Nucleus accumbens (tissue), 56 donors: ENCODE results near the gene PARD3B.
"Not testable (repeated sequence)": the region's sequence is repeated elsewhere in the genome, so short reads cannot be mapped to it uniquely, and the experiment has no call there.

Experiments used
- DNase-seq, 56 donors: peaks; one replicate each; lab custom pipeline; 2025; lab: John Stamatoyannopoulos, UW

The PARD3B gene

DNA sequence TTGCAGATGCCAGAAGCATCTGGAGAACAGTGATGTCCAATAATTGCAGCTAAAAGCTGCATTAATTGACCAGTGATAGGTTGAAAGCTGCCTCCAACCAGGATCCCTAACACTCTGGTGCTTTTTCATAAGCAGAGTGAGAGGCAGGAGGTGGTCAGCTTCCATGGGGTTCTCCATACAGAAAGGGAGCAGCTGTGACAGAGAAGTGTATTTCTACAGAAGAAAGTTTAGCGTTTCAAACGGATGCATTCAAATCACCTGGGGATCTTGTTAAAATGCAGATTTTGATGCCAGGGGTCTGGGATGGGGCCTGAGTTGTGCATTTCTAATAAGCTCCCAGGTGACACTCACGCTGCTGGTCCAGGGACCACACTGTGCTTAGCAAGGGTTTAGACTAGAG lies 920.5 kb downstream of the PARD3B start:
- no peak for DNase-seq

DNA sequence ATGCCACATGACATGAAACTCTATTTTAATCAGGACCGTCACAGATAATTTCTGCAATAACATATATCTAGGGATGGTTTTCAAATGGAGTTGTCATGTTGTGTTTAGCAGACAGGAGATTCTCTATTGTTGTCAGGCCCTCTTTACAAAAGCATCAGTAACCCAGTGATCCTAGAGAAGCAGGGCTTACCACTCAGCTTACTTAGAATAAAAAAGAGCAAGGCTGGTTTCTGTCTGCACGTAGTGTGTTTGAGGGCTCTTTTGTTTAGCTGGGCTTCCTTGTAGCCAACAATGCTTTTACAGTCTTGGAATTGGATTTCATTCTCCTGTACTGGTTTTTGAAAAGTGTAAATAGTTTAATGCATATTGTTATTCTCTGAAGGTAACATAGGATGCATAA lies 926.5 kb downstream of the PARD3B start:
- no peak for DNase-seq

DNA sequence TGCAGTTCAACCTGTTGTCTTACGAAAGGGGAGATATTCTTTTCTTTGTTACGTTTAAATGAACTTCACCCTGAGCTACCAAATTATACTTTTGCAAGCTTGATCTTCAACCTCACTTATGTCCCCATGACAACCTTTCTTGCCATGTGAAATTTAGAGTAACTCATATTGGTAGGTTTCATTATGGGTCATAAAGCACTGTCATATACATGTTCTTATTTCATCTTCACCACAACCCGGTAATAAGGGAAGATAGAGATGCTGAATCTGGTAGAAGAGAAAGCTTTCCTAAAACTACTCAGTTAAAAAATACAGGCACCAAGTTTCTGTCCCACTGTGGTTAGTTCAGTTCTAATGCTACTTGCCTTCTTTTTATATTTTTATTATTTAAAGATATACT lies 928.5 kb downstream of the PARD3B start:
- no peak for DNase-seq

DNA sequence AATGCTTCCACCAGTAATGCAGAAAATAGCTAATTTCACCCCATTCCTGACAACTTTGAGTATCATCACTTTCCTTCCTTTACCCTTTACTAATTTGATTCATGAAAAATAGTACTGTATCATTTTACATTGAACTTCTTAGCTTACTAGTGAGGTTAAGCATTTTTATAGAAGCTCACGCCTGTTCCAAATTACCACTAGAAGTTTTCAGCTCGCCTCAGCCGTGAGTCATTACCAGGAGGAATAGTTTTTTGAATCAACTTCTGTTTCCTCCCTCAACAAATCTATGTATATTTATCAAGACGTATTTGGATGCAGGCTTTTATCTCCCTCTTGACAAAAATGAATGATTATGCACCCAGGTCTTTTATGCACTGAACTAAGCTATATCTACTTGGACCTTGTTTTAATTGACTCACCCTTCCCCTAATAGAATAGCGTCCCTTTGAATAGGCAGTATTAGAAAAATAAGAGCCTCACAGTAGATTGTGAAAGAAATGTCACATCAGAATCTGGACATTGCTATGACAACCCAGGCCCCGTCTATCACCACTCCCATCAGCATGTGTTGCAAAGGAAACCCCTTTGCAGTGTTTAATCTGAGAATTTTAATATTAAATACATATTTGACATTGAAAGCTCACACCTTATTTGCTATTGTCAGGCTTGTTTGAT lies 929.6 kb downstream of the PARD3B start:
- no peak for DNase-seq

DNA sequence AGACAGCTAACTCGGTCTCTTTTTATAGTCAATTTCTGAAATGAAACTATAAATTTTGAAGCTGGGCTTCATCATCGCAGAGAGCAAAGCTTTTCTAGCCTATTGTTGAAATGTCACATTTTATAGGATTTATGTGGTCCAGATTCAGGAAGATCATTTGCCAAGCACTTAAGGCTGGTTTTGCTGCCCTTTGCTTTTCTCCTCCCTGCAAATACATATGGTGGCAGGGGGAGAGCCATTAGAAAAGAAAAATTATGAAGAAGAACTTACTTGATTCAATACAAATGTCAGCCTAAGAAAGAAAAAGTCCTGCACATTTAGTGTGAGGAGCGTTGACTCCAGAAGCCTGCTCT lies 930.1 kb downstream of the PARD3B start:
- no peak for DNase-seq

DNA sequence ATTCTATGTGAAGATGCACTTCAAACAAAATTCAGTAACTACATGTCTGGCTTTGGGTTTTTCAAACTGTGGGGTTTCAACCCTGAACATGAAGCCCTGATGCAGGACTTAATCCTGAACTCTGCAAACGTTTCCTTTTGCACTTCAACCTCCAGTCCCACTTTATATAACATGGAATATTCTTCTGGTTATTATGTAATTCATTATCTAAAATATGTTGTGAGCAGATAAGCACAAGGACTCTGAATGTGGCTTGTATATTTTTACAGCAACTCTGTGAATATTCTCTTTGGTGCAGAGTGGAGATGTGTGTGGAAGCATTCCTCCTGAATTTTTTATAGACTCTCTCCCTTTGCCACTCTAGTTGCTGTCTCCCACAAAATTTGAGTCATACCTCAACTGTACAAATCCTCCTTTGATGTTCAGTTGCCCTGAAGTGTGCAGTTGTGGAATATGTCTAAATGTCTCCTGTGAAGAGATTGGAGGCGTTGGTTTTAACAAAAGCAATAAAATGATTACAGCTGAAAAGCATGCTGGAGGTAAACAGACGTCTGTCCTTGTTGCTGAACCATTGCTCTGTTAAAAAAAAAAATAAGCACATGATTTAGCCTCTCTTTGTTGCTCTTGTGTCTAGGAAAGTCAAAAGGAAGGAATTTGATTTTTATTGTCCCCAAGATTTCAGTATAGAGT lies 931.9 kb downstream of the PARD3B start:
- DNase-seq, result no peak

DNA sequence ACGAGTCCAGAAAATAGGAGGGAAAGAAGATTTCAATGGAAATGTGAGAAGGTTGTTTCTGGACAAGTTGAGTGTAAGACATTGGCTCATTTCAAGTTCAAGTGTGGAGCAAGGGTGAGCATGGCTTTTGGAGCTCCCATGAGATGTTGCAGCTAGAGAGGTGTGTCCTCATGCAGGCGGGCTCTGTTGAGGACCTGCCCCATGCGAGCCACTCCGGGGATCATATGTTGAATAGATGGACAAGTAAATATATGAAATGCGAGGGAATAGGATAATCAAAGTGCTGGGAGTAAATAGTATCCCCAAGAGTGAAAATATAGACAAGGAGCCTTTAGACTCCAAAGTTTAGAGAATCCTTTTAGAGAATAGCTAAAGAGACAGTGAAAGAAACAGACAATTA lies 936.6 kb downstream of the PARD3B start:
- DNase-seq, result no peak

DNA sequence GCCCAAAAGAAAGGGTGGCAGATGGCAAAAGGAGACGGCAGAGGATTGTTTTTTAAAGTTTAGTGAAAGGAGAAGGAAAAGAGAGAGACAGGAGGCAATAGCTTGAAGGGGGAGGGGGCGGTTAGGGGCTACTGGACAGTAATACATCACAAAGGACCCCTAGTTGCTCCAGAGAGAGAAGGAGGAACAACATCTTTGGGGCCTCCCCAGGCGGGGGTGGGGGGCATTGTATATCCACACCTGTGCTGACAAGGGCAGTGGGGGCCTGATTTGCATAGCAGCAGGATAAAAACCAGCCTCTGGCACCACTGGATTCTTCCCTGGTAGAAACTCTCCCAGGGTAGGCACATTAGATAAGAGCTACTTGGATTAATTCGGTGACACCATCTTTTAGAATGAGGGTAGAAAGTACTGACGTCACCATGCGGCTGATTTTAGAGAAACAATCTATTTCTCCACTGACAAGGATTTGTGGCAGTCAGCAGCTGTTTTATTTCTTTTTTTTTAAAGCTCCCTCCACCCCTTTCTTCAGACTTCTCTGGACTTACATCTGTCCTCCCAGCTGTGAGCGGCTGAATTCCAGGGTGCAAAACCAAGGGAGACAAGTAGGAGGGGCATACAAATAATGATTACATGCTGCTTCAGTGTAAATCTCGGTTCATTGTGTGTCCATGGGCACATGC lies 937.3 kb downstream of the PARD3B start:
- no peak for DNase-seq

DNA sequence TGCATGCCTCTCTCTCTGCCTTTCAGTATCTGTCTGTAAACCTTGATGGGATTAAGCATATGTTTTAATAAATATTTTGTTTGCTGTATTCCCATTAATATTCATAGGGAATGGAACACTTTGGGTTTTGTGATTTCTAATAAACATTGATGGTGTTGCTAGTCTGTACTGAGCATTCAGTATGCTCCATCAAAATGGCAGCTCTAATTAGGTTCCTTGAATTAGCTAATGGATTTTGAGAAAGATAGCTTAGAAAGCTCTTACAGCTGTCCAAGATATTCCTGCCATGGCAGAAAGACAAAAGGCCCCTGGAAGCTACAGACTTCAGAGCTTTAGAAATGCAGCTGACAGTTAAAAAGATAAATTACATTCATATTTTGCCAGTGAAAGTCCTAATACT lies 937.8 kb downstream of the PARD3B start:
- DNase-seq, result no peak

DNA sequence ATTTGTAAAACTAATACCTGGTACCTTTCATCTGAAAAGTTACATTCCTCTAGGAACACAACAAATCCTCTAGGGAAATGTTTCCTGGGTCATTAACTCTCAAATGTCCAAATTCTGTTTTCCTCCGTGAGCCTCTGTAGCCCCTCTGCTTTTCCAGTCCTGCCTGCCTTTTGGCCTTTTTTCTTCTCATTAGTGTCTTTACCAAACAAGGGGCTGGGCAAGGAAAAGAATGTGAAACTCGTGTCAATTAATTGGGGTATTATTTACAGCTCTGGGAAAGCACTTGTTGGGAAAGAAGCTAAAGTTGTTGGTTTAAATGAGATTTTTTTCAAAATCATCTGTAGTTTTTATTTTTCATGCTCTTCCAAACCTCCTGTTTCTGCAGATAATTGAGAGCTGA lies 938.9 kb downstream of the PARD3B start:
- DNase-seq, result no peak

DNA sequence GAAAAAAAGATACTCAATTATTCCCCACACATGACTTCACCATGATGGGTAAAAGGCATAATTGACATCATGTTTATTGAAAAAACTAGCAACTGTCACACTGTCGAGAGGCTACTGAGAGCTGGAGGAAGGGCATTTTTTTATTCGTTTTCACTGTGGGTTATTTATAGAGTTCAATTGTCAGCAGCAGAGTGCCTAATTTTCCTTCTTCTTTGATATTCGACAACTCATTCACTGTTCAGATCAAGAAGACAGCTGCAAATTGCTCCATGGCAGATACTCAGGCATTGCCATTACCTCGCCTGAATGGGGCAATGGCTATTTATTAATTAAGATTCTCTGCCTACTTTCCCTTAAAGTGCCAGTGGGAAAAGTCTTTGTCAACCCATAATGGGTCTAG lies 939.5 kb downstream of the PARD3B start:
- no peak for DNase-seq

DNA sequence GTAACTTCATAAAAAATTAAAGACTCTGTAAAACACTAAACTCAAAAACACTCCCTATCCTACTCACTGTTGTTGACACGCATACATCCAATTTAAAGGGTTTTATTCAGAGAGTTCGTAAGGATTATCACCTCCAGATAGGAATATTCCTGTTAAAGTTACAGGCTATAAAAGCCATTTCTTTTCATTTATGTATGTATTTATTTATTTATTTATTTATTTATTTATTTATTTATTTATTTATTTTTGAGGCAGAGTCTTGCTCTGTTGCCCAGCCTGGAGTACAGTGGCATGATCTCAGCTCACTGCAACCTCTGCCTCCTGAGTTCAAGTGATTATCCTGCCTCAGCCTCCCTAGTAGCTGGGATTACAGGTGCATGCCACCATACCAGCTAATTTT lies 948.3 kb downstream of the PARD3B start:
- not testable (repeated sequence) for DNase-seq

DNA sequence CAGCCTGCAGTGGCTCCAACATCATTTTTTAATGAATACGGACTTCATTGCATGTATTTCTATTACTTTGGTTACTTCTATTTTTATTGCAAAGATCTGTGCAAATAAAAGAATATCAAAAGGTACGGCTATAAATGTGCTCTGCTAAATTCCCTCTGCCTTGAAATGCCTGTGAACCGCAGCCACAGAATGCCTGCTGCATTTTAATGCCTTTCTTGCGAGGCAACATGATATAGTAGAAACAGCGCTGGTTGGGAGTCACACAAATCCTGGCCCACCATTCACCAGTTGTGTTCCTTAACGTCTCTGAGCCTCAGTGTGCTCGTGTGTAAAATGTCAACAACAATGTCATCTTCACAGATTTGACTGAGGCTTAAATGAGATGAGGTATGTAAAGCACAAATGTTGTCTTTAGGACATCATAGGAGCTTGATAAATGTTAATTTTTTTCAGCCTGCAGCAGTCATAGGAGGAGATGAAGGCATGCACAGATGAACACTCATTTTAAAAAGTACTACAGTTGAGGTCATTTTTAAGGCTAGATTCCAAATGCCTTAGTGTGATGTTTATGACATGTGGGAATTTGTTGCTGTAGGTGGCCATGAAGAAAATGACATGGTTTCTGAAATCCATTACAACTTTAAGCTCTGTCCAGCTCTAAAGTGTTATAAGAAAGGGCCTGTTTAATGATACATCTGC lies 949.4 kb downstream of the PARD3B start:
- DNase-seq, result no peak

DNA sequence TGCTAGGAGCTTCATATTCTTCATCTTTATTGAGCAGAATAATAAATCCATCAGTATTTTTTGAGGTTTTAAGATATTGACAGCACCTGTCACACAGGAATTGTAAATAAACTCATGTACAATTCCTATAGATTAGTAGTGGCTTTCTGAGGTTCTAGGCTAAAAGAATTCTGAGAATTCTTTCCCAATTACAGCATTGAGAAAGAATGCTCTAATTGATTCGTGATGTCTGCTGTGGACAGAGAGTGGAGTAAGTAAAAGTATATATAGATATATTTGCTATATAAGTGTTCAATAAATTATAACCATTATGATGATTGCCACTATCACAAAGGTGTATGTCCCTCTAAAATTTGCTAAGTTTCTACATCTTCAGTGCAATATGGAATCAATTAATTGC lies 950.5 kb downstream of the PARD3B start:
- DNase-seq, result no peak

DNA sequence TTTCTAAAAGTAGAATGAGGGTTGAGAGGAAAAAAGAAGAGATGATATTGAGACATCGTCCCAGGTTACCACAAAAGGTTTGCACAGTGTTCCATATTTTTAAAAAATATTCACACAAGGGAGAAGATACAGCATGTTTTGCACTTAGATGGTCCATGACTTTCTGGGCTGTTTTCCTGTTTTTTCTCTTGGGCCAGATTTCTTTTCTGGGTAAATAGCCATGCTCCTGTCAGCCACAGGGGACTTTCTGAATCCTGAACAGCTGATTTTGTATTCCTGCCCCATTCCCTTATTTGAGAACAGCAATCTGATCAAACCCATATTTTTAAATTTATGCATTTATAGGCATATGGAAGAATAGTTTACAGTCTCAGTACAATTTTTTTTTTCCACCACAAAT lies 951.1 kb downstream of the PARD3B start:
- no peak for DNase-seq

DNA sequence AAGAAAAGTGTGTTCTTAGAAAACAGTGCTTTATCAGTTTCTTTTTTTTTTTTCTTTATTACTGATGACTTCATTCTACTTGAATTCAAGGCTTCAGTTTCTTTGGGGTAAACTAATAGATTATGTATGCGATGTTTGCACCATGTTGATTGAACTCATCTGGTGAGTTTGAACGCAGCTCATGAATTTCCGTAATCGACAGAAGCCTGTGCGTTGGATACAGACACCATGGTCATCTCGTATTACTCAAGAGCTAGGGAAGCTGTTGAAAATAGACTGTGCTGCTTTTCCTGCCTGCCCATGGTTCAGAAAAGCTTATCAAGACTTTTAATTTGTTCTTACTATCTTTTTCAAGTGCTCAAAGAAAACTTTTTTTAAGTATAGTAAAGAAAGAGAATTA lies 951.5 kb downstream of the PARD3B start:
- no peak for DNase-seq

DNA sequence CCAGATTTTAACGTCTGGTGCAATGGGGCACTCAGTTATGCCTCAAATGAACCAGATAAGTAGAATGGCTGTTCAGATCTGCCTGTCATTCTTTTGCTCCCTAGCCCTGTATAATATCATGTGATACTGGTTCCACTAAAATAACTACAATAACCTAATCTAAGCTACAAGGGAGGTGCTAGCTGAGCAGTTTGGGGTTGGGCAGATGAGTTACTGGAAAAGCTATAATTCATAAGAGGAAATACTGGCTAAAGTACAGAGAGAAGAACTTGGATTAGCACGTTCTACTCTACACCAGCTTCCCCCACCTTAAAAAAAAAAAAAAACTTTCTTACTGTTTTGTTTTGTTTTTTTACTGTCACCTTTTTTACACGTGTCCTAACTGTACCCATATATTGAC lies 953.7 kb downstream of the PARD3B start:
- no peak for DNase-seq

DNA sequence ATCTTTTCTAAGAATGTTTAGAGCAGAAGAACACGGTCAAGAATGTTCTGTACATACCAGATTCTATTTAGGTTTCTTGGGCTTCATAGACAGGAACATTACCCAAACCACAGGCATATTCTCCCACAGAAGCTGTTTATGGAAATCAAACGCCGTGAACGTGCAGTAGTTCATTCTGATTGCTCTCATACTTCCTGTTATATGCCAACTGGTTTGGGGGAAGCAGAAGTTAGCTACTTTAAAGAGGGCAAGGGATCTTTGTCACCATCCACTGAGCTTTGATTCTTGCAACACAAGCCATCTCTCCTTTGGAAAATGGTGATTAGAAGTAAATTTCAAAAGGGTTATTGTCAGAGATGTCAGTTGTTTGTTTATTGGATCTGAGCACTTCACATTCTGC lies 954.8 kb downstream of the PARD3B start:
- DNase-seq, result no peak

DNA sequence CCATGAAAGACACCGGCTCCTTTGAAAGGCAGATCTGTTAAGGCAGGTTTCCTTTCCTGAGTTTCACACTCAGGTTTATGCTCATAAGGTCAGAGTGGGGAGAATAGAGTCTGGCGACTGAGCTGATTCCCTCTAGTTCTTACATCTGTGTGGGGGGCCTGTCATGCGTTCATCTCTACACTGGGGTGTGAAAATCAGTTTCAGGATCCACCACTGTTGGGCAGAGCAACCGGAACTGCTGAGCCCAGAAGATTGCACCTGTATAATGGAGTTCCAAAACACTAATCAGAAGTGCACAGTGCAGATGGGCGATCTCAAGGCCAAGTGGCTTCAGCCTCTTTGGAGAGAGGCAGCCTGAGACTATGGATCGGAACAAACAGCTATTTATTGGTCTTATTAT lies 955.7 kb downstream of the PARD3B start:
- DNase-seq, result no peak

DNA sequence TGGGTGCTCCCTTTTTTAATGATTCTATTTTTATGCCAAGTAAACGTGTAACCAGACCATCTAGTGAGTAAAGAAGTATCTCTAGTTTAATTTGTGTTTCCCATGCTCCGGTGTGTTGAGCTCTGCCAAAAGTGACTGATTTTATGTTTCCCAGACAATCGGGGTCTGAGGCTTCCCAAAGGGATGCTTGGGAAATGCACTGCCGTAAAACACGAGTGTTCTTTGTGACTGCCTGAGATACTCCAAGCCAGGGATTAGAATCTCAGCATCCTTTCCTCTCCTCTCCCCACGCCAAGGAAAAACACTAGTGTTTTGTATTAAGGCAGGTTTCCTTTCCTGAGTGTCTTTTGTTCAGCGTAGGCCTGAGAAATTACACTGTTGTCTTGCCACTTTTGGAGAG lies 956.6 kb downstream of the PARD3B start:
- DNase-seq, result no peak

DNA sequence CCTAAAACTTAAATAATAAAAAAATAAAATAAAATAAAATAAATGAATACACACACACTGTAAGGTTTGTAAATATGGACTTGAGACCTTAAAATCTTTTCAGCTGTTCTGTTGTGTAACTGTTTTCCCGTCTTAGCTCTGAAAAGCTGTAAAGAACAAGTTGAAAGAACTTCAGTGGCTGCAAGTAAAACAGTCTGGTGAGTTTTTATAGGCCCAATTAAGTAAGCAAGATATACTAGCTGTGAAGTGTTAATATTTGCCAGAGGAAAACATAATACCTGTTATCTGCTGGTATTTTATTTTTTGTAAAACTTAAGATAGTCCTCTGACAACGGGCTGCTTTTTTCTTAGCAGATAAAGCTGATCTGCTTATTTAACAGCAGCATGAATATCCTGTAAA lies 960.1 kb downstream of the PARD3B start:
- no peak for DNase-seq

DNA sequence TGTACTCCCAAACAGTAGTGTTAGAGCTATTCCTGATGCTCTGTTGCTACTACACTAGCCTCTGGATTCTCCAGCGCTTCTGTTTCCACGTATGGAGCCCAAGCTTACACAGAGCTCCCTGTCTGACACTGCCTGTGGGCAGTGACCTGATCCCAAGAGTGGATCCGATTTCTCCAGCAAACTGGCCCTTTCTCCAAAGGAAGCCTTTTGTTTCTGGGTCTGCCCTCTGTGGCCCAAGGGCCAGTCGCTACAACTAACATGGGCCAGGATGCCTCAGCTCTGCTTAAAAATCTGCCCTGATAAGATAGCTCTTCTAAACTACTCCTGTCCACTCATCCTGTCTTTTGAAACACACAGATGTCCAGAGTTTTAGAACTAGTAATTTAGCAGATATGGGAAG lies 964.4 kb downstream of the PARD3B start:
- no peak for DNase-seq
